Epithelial cell of proximal tubule (primary cell): ENCODE results near the gene JAG1. TPM values are rescaled to one million over a fixed set of nuclear protein-coding genes. Genes with fewer than 3 reads are reported as not detected.

Experiments
- DNase-seq: peaks from one replicate; pipeline ENCODE4 v3.0.0-alpha.2; 2011; ENCODE audit warnings: low read depth
- H3K4me3 ChIP-seq: 2 replicates; pipeline ENCODE4 v1.5.1; 2011; ENCODE audit warnings: low read depth, mild to moderate bottlenecking, low read length
- CTCF ChIP-seq: conservative IDR thresholded peaks from 2 replicates; pipeline ENCODE4 v1.5.1; 2012; ENCODE audit warnings: low read depth, mild to moderate bottlenecking, low read length
- total RNA-seq: library from RNA; depleted of rRNA; stranded (reverse); fragments of >200 nt; gene quantifications from 2 replicates; pipeline ENCODE4 v1.2.3, GENCODE V29; 2015

JAG1 gene
- total RNA-seq, 1 donor from 2014 or later, result 42.8 TPM

DNA sequence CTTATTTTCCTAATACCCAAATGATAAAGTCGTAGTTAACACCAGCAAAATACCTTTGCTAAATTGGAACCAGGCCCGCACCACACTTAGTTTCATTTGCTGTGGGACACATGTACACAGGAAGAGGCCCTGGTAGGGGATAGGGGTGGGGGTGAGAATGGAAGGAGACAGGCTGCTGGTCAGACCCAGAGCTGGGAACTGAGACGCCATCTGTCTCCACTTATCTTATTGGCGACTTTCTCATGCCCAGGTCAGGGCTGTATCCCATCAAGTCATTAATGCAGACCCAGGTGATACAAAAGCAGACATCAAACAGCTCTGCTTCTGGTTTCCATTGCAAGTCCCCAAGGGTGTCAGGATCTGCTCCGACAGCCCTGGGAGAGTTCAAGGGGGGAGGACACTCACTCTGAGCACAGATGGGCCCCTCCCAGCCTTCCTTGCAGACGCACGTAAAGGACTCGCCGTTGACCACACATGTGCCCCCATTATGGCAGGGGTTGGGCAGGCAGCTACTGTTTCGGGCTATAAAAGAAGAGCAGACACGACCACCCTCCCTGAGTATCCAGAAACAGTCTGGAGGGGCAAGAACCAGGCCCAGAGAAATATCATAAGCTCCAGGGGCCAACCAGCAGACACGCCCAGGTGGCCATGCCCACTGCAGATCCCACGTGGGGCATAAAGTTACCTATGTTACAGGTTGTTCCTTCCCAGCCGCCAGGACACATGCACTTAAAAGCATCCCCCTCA, 29.2 kb downstream of the JAG1 start:
- no peak for DNase-seq
- no peak for TF ChIP-seq CTCF
- no peak overlapping the region for H3K4me3 ChIP-seq

GRCh38 chr20:10643560-10643873, 30.3 kb downstream of the JAG1 start:
- H3K4me3 ChIP-seq, result no peak overlapping the region
- no peak for TF ChIP-seq CTCF
- DNase-seq, result no peak

- TF ChIP-seq CTCF, result no peak
- no peak overlapping the region for H3K4me3 ChIP-seq
- no peak for DNase-seq
Observed at GRCh38 chr20:10642856-10643559, 30.8 kb downstream of the JAG1 start.

DNA sequence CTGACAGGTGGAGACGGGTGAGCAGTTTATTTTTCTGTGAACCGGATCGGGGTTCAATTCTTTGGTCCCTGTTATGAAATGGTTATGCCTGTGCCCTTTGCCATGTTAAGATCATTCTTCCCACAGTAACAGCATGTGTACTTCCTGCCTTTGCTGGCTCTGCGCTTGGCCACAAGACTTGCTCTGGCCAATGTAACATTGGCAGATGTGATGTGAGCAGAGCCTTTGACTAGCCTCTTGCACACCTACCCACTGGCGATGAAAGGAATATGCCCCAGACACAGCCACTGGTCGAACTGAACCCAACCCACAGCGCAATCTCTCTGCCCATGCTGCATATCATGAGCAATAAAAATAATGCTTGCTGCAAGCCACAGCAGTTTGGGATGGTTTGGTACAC, 31.9 kb downstream of the JAG1 start:
- no peak overlapping the region for H3K4me3 ChIP-seq
- no peak for DNase-seq
- TF ChIP-seq CTCF, result no peak

DNA sequence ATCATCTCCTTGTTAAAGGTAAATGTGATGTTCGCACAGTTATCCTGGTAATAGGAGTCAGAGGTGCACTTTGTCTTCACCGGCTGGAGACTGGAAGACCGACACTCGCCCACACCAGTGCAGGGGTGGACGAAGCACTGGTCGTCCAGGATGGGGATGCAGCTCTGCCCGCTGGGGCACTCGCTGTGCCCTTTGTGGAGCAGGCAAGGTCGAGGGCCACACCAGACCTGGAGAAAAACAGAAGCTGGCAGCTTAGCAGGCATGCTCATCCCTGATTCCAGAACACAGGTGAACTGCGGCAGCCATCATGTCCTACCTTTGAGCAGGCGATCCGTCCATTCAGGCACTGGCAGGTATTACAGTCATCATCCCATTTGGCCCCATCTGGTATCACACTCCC, 32.3 kb downstream of the JAG1 start:
- no peak for TF ChIP-seq CTCF
- H3K4me3 ChIP-seq, result no peak overlapping the region
- DNase-seq, result no peak

- TF ChIP-seq CTCF, result no peak
- H3K4me3 ChIP-seq, result no peak overlapping the region
- DNase-seq, result no peak
Observed at GRCh38 chr20:10640897-10641296, 32.9 kb downstream of the JAG1 start.
